Measurements from ENCODE around the gene HSPA8.

DNA sequence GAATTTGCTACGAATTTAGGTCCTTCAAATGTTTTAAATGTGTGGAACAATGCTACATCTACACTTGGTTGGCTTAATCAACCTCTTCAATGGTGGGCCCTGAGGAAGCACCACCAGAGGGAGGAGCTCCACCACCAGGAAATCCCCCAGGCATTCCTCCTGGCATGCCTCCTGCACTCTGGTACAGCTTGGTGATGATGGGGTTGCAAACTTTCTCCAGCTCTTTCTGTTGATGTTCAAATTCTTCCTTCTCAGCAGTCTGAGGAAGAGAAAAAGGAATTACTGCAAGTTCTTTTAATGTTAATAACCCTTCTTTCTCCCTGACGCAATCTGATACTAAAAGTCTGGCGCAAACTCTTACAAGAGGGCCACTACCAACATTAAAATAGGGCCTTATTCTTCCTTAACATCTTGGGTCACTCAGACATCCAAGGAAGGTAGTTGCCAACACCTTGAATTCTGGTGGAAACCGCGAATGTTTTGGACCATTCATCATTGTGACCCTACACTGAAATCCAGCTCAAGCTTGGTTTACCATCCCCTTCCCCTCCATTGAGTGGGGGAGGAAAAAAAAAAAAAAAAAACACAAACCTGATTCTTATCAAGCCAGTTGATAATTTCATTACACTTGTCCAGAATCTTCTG, 4.2 kb downstream of the HSPA8 start:
- TF ChIP-seq, protein P1, sequence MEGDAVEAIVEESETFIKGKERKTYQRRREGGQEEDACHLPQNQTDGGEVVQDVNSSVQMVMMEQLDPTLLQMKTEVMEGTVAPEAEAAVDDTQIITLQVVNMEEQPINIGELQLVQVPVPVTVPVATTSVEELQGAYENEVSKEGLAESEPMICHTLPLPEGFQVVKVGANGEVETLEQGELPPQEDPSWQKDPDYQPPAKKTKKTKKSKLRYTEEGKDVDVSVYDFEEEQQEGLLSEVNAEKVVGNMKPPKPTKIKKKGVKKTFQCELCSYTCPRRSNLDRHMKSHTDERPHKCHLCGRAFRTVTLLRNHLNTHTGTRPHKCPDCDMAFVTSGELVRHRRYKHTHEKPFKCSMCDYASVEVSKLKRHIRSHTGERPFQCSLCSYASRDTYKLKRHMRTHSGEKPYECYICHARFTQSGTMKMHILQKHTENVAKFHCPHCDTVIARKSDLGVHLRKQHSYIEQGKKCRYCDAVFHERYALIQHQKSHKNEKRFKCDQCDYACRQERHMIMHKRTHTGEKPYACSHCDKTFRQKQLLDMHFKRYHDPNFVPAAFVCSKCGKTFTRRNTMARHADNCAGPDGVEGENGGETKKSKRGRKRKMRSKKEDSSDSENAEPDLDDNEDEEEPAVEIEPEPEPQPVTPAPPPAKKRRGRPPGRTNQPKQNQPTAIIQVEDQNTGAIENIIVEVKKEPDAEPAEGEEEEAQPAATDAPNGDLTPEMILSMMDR (conservative IDR thresholded peaks at IDR 0.05; ENCODE audit: low read depth, low read length): 0 out of 2 replicates have a peak, but pooled peaks have one; percentile 22
- no peak for TF ChIP-seq EZH2 (IDR thresholded peaks at IDR 0.05; ENCODE audit: borderline replicate concordance, low read depth, low read length, poor library complexity, severe bottlenecking)

All from A673 (cell line).